Nephron (organoid): ENCODE results near the gene DOCK10.

ENCODE experiments used
- H3K27ac Mint-ChIP-seq, 3 experiments: 2 replicates each; pipeline ENCODE4 v1.8.0; 2020; ENCODE audit warnings: mixed read lengths in 3 of 3, mild to moderate bottlenecking in 2 of 3, moderate library complexity in 1 of 3
- H3K27me3 Mint-ChIP-seq: 2 replicates; pipeline ENCODE4 v1.8.0; 2021; ENCODE audit warnings: low read depth, mild to moderate bottlenecking, moderate library complexity, mixed read lengths
- H3K36me3 Mint-ChIP-seq: 2 replicates; pipeline ENCODE4 v1.8.0; 2020; ENCODE audit warnings: low read depth, mixed read lengths
- H3K4me1 Mint-ChIP-seq: 2 replicates; pipeline ENCODE4 v1.8.0; 2020; ENCODE audit warnings: mixed read lengths
- H3K4me3 Mint-ChIP-seq, 3 experiments: 2 replicates each; pipeline ENCODE4 v1.8.0; 2020; ENCODE audit warnings: mild to moderate bottlenecking in 3 of 3, mixed read lengths in 3 of 3, moderate library complexity in 2 of 3
- H3K9me3 Mint-ChIP-seq: 2 replicates; pipeline ENCODE4 v1.8.0; 2020; ENCODE audit warnings: mixed read lengths
- CTCF ChIP-seq, 3 experiments: fragments of 200-600 bp; sonication (generic); IDR thresholded peaks; one replicate each; pipeline ENCODE4 v1.5.0; 2021; ENCODE audit warnings: antibody characterized with exemption in 3 of 3; ENCODE audit not compliant: unreplicated experiment in 3 of 3

The DOCK10 gene

GRCh38 chr2:224843141-224843540 is 199.1 kb downstream of the DOCK10 start:
- no peak for TF ChIP-seq CTCF (IDR thresholded peaks at IDR 0.05; ENCODE audit: unreplicated experiment in 3 of 3)
- Mint-ChIP-seq H3K4me1 (peaks cover 22% of the 10 kb centered on the region), H3K27me3 (peaks cover 3% of the 10 kb centered on the region), H3K4me3 (no peak overlapping the region), H3K36me3 (peaks cover 4% of the 10 kb centered on the region), H3K9me3 (no peaks in the 10 kb centered on the region), H3K27ac (no peak overlapping the region)

- Mint-ChIP-seq H3K36me3 (peaks cover 4% of the 10 kb centered on the region), H3K27me3 (peaks cover 3% of the 10 kb centered on the region), H3K27ac (no peak overlapping the region), H3K4me1 (peaks cover 22% of the 10 kb centered on the region), H3K4me3 (no peak overlapping the region), H3K9me3 (no peaks in the 10 kb centered on the region)
- no peak for TF ChIP-seq CTCF (IDR thresholded peaks at IDR 0.05; ENCODE audit: unreplicated experiment in 3 of 3)
Measured at GRCh38 chr2:224841910-224842309, 200.4 kb downstream of the DOCK10 start.

- Mint-ChIP-seq H3K4me1 (peaks cover 21% of the 10 kb centered on the region), H3K27me3 (peaks cover 3% of the 10 kb centered on the region), H3K4me3 (no peak overlapping the region), H3K27ac (peak overlapping the region in 1 of 3 experiments; percentile 48), H3K9me3 (no peaks in the 10 kb centered on the region), H3K36me3 (peaks cover 4% of the 10 kb centered on the region)
- TF ChIP-seq CTCF (IDR thresholded peaks at IDR 0.05; ENCODE audit: unreplicated experiment in 3 of 3) = no peak
Measured at GRCh38 chr2:224838335-224838734, 203.9 kb downstream of the DOCK10 start.

GRCh38 chr2:224837558-224837957 is 204.7 kb downstream of the DOCK10 start:
- H3K27me3 Mint-ChIP-seq = peaks cover under 1% of the 10 kb centered on the region
- peaks cover 4% of the 10 kb centered on the region for H3K36me3 Mint-ChIP-seq
- H3K9me3 Mint-ChIP-seq = no peaks in the 10 kb centered on the region

GRCh38 chr2:224837066-224837465 is 205.2 kb downstream of the DOCK10 start:
- H3K4me1 Mint-ChIP-seq = peaks cover 21% of the 10 kb centered on the region
- H3K27me3 Mint-ChIP-seq = no peaks in the 10 kb centered on the region
- no peak overlapping the region for H3K4me3 Mint-ChIP-seq
- peak overlapping the region in 2 of 3 experiments; percentile 8 to 48 for H3K27ac Mint-ChIP-seq
- H3K36me3 Mint-ChIP-seq = peaks cover 4% of the 10 kb centered on the region
- H3K9me3 Mint-ChIP-seq = no peaks in the 10 kb centered on the region
- TF ChIP-seq CTCF (IDR thresholded peaks at IDR 0.05; ENCODE audit: unreplicated experiment in 3 of 3) = no peak

More at GRCh38 chr2:224837558-224837957, 204.7 kb downstream of the DOCK10 start:
- no peak for TF ChIP-seq CTCF (IDR thresholded peaks at IDR 0.05; ENCODE audit: unreplicated experiment in 3 of 3)
- peaks cover 21% of the 10 kb centered on the region for H3K4me1 Mint-ChIP-seq
- no peak overlapping the region for H3K4me3 Mint-ChIP-seq
- H3K27ac Mint-ChIP-seq = peak overlapping the region in 1 of 3 experiments; percentile 48

GRCh38 chr2:224836263-224836662 is 206.0 kb downstream of the DOCK10 start:
- Mint-ChIP-seq H3K9me3 (no peaks in the 10 kb centered on the region), H3K27ac (no peak overlapping the region), H3K27me3 (no peaks in the 10 kb centered on the region), H3K4me1 (peaks cover 21% of the 10 kb centered on the region), H3K4me3 (no peak overlapping the region), H3K36me3 (peaks cover 4% of the 10 kb centered on the region)
- no peak for TF ChIP-seq CTCF (IDR thresholded peaks at IDR 0.05; ENCODE audit: unreplicated experiment in 3 of 3)
